Heart left ventricle (tissue), 13 donors: ENCODE results near the gene BEAN1.

Experiments
- POLR2A ChIP-seq, 2 donors: fragments of 450-650 bp; IDR thresholded peaks; one replicate each; pipeline ENCODE4 v1.6.1; 2017; ENCODE audit warnings: antibody characterized with exemption in 2 of 2, mild to moderate bottlenecking in 2 of 2, moderate library complexity in 2 of 2
- TF ChIP-seq, protein P1 (sequence below), 12 donors: fragments of 200-600 bp; sonication (generic) in 4 of 12; IDR thresholded peaks; one replicate each; pipeline versions ENCODE4 v1.5.0 to v1.8.0; 2018 to 2022; ENCODE audit warnings: antibody characterized with exemption in 12 of 12, mild to moderate bottlenecking in 5 of 12
- donor health status: ischemic (EF 13 %, LVEDD 7.1; RV severe dilation, severe dysfunction).
- donor health status: DM: no; HTN: yes; CAD: no.
- donor health status: DM: no; HTN: no; CAD: no.
- donor health status: ischemic (EF 25% LVEDD 6.9; RV normal size, moderate dysfunction).
- donor health status: ischemic (EF 25% LVEDD 5.7; RV mildly dilated, moderate dysfunction).
- donor health status: ischemic (EF 35%, LVEDD 5.7; RV mildly dilated, moderate dysfunction).
- donor health status: nonischemic (EF 11% LVEDD 7.7; RV severe dilation, severe dysfunction).
- donor health status: DM: yes; HTN: yes; CAD: no.
- donor health status: PGD.
- donor health status: ischemic (EF 29% LVEDD 5.4; RV normal size, mild dysfunction).
- donor health status: nonischemic (EF 23%, LVEDD 6.1; RV moderate dilation, normal function).

DNA sequence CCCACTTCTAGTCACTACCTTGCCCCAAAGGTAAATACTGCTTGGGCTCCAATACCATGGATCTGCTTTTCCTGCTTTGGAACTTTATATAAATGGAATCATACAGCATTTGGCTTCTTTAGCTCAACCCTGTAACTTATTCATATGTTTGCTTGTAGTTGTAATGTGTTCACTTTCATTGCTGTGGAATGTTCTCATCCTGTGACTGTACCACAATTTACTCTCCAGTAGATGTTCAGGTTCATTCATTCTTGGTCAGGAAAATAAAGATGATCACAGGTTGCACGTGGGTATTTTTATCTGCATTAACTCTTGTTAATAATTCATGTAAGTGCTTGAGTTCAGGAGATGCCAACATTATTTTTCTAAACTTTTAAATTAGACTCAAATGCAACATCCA, 6.7 kb upstream of the BEAN1 start:
- no peak for TF ChIP-seq POLR2A (IDR thresholded peaks at IDR 0.05)
- TF ChIP-seq, protein P1, sequence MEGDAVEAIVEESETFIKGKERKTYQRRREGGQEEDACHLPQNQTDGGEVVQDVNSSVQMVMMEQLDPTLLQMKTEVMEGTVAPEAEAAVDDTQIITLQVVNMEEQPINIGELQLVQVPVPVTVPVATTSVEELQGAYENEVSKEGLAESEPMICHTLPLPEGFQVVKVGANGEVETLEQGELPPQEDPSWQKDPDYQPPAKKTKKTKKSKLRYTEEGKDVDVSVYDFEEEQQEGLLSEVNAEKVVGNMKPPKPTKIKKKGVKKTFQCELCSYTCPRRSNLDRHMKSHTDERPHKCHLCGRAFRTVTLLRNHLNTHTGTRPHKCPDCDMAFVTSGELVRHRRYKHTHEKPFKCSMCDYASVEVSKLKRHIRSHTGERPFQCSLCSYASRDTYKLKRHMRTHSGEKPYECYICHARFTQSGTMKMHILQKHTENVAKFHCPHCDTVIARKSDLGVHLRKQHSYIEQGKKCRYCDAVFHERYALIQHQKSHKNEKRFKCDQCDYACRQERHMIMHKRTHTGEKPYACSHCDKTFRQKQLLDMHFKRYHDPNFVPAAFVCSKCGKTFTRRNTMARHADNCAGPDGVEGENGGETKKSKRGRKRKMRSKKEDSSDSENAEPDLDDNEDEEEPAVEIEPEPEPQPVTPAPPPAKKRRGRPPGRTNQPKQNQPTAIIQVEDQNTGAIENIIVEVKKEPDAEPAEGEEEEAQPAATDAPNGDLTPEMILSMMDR (IDR thresholded peaks at IDR 0.05), result no peak
